ENCODE measurements around the gene ATP8A2.
"Not testable (repeated sequence)": the region's sequence is repeated elsewhere in the genome, so short reads cannot be mapped to it uniquely, and the experiment has no call there.

Gene ATP8A2

DNA sequence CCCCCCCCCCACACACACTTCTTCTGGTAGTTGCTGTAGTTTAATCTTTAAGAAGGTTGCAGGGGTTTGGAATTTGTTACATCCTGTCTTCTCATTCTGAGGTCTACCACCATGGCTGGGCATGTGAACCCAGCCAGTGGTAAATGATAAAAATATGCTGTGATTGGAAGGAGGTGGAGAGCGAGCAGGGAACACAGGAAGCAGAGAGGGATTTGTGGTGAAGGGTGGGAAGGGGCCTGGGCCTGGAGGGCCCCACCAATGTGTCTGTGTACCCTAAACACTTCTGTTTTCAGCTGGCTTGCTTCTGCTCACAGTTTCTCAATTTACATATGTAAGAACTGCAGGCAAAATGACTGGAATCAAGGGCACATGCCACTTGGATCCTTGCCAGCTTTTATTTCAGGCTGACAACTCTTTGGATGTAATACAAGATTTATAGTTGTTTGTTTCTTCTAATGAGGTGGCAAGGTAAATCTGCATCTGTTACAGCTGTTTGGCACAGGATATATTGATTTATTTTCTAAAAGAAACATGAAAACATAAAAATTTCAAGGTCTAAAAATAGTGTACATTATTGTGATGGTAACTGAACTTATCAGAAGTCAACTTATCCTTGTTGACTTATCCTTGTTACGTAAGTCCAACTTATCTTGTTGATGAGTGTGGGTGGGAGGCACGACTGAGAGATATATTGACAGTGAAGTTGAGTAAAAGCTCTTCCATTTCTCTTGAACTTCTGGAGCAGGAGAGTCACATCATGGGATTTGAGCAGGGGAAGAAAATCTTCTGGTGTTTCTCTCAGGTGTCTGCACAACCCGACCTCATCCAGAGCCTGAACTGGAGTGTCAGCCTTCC, 366.8 kb downstream of the ATP8A2 start:
- DNase-seq = no peak

DNA sequence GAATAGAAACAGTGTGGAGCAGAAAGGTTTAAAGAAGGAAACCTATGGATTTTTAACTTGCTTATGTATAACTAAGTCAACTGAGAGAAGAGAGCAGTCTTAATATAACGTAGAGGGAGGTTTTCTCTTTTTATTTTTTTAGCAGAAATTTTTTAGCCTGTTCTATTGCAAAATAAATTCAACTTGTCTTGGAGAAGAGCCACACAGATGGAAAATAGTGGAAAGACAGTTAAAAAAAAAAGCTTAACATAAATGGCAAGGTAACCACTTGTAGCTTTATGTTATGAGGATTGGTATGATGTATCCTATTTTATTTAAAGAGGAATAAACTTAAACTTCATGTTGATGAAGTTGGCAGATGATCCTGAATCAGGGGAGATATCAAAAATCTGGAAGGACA, 367.6 kb downstream of the ATP8A2 start:
- DNase-seq = no peak

DNA sequence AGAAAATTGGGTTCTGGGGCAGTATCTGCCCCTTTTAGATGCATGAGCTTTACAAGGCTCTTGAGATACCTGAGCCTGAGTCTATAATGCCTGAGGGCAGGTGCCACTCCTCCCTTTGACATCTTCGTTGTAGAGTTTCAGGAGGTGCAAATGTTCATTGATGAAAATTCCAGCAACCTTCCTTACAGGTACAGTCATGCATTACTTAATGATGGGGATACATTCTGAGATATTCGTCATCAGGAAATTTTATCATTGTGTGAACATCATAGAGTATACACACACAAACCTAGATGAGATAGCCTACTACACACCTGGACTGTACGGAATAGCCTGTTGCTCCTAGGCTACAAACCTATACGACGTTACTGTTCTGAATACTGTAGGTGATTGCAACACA, 370.0 kb downstream of the ATP8A2 start:
- DNase-seq = no peak

DNA sequence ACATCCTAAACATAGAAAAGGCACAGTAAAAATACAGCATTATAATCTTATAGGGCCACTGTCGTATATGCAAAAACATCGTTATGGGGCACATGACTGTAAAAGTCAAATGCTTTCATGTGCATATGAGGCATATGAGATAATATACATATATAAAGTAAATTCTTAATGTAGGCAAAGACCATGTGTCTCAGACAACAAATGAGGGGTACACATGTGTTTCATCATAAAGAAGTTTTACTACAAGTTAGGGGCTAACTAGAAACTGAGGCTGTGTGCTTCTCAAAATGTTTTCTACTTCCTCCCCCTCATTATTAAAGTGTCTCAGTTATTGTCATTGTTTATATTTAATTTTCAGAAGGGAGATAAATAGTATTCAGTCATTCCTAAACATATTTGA, 370.4 kb downstream of the ATP8A2 start:
- no peak for DNase-seq

DNA sequence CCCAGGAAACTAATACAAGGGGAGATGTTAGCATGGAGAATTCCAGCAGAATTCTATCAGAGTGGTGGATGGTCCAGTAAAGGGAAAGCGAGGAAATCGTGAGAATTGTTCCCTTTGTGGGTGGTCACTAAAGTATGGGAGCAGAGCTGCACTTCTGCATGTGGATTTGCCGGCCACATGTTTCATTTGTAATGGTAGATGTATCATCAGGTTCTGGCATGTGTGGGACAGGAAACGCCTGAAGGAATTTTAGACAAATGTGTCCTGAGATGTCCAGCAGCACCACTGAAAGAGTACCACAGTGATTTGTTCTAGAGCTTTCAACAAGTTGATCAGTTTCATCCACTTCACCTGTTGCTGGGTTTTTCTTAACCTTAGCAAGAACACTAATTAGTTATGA, 371.6 kb downstream of the ATP8A2 start:
- no peak for DNase-seq

DNA sequence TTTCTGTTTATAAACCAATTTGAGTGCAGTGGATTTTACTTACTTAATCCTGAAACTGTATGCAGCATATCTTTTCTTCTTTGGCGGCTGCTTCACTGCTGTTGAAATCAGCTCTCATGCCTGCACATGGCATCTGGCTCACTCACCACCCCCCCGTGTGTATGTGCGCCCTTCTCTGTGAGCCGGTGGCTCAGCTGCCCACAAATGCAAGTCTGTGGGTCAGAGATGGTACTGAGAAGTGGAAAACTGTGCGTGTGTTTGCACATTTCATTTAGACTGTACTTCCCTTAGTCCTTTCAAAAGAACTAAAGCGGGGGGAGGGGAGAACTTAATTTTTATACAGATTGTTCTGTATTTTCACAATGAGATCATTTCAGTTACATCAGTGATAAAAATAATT, 372.4 kb downstream of the ATP8A2 start:
- DNase-seq = no peak

DNA sequence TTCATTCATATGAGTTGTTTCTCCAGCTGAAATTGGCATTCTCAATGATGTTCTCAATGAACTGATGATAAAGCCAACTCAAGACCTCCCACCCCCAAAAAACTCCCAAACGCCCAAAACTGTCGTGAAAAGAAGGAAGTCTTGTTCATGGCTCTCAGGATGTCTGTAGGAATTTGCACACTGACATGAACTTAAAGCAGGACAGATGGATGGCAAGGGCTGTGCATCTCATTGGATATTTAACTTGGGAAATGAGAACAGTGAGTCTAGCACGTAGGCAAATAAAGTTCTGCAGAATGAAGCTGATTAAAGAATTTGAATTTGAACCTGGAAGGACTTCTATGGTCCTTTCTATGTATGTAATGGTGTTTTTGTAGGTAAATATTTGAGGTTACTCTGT, 374.4 kb downstream of the ATP8A2 start:
- DNase-seq = no peak

DNA sequence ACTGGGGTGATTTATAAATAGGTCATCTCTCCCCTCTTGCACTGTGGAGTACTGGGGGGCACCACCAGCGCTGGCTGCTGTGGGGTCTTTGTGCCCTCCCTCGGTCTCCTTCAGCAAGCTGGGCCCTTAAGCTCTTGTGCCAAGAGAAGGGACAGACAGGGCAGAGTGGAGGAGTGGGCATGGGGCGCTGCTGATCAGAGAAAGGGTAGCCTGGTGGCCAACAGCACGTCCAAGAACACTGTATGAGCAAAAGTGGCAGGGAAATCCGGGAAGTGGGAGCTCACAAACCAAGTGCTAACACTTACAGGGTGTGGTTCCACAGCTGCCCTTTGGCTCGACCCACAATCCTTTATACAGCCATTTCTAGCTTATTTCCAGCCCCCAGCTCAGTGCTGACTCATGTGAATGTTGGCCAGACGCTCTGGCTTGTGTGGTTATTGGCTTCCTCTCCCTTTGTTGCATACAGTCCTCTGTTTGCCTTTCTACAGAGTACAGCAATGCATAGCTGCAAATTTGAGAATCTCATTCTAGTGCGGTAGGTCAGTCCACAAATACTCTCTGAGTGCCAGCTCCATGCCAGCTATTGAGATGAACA, 381.3 kb downstream of the ATP8A2 start:
- no peak for DNase-seq

DNA sequence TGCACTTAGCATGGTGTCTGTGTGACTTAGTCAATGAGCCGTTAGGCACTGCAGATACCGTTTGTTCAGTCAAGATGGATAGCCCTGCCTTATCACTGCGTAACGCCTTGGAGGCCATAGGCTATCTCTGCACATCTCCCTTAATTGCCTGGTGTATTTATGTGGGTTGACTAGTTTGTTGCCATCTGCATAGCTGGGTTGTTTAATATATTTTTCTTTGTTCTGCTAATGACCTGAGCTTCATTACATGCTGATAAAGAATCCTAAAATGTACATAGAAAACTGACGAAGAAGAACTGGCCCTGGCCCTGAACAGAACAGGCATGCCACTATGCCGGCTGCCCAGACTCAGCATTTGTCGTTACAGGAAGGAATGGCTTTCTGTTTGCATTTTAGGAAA, 382.2 kb downstream of the ATP8A2 start:
- no peak for DNase-seq

DNA sequence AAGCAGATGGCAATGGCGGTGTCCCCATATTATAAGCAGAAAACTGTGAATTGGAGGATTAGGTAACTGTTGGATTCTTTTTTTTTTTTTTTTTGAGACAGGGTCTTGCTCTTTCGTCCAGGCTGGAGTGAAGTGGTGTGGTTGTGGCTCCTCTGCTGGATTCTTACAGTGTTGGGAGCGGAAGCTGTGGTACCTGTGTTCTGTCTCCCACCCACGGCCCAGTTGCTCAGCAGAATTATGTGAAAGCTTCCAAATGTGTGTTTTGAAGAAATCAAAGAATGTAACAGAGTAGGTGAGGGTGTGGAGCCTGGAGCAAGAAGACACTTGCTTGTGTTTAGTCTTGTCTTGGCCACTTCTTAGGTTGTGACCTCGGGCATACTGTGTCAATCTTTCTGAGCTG, 384.5 kb downstream of the ATP8A2 start:
- DNase-seq = no peak

DNA sequence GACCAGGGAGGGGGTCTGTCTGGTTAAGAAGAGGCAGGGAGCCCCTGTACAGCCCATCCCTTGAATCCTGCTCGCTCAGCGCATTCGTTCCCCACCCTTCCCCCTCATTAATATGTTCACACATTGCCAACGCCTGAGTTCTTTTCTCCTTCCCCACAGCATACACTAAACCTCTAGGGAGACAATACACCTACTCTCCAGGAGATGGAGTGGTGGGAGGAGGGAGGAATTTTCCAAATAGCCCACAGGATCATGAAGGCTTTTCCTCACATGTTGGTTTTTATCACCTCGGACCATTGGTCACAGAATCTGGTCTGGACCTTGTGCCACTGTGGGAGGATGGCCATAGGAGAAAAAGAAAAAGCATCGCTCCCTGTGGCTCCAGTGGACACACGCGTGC, 385.1 kb downstream of the ATP8A2 start:
- DNase-seq = no peak

DNA sequence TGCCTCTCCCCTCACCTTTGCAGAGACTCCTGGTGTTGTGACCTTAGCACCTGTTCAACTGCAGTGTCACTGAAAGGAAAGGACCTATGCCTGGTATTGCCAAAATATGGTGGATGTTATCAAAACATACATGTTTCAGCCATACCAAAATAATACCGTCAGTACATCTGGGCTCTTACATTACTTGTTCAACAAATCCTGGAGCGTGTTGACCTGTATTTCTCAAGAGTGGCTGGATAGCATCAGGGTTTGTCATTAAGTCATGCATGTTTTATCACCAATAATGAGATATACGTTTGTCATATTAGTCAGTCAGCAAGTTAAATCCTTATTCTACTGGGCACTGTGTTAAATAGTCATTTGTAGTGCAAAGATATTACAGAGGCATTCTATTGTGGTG, 389.3 kb downstream of the ATP8A2 start:
- DNase-seq = no peak

DNA sequence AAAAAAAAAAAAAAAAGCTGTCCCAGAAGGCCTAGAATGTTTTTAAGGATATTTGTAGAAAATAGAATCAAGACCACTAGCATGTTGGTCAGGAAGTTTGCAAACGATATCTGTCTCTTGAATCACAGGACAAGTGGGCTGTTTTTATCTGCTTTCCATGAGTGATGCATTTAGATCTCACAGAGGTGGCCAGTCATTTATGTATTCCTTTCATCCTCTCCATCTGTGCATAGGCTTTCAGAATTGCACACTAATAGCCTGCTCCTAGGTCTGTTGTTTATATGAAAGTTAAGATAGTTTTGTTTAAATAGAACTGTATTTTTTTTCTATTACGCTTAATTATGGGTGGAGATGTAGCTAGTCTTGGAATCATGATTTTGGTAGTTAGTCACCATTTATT, 390.5 kb downstream of the ATP8A2 start:
- no peak for DNase-seq

DNA sequence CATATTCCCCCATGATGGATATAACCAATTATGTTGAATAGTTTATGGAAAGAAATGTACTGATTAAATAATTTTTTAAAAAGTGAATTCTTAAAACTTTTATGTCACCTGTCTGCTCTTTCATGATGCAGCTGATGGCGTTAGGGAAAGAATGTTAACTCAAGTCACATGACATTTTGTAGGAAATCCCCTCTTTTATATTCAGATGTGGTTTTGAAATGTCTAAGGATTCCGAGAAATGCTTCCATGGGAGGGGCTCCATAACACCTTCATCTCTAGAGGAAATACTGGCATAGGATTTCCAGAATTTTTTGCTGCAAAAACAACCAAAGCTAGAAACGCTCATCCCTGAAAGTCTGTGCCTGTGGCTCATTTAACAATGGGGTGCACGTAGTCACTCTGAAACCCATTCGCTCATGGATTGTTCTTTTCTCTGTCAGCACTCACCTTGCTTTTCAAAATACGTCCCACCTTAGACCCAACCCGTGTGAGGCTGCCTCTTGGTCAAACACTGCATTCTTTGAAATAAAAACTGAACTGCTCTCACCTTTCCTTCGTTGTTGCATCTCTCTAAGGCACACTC, 391.1 kb downstream of the ATP8A2 start:
- peak; percentile 7 for DNase-seq

DNA sequence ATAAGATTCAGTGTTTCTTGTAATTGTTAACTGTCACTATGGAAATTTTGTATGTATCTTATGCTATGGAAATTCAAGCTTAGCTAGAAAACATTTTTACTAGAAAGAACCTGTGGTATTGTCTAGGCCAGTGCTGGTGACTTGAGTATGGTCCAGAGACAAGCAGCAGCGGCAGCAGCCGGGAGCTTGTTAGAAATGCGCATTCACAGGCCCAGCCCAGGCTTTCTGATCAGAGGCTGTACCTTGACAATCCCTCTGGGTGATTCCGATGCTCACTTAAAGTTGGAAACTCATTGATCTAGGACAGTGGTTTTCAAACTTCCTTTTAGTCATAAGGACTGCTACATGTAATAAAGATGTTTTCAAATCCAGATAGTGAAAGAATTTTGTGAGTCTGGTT, 392.6 kb downstream of the ATP8A2 start:
- DNase-seq = no peak

DNA sequence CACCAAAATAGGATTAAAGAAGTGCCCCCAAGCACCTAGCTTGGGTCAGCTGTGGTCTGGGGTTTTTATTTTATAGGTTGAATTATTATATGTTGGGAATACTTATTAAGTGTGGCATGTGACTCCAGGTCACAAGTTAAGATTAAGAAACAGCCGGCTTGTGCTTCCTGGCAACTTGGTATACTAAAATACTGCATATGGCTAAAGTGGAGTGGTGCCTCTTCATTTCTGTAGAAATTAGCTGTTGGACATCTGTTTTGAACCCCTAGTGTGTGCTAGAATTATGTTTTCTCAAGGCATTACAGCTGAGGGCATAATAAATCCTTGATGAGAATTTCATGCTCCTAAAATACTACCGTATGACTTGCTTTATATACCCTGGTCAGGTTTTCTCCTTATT, 393.5 kb downstream of the ATP8A2 start:
- DNase-seq = no peak

DNA sequence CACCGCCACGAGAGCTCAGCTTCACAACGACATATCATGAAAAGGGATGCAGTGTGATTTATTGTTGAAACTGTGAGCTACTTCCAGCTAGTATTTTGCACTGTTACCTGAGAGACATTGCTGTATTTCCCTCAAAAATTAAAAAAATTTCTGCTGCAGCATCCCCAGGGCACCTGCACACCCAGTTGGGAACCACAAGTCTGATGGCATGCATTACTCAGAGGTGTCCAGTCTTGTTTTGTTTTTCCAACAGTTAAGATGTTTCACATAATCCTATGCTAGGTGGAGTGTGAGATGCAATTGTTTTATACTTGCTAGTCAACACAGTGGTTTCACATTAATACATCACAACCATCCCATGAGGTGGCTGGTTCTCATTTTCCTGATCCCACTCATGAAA, 394.8 kb downstream of the ATP8A2 start:
- no peak for DNase-seq

DNA sequence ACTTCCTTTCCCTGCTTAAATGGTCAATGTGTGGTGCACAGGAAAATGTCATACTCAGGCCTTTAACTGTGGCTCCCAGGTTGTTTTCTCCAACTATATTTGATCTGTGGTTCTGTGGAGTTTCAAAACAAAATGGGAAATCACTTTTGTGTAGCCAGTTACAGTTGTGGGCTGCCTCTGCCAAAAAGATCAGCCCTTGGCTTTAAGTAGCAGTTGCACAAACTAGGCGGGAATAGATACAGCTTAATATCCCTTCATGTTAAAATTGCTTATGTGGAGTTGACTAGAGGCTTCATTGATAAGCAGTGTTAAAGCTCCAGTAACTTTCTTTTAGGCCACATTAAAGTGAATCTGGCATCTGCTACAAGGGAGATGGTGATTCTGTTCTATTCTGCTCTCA, 395.2 kb downstream of the ATP8A2 start:
- no peak for DNase-seq

DNA sequence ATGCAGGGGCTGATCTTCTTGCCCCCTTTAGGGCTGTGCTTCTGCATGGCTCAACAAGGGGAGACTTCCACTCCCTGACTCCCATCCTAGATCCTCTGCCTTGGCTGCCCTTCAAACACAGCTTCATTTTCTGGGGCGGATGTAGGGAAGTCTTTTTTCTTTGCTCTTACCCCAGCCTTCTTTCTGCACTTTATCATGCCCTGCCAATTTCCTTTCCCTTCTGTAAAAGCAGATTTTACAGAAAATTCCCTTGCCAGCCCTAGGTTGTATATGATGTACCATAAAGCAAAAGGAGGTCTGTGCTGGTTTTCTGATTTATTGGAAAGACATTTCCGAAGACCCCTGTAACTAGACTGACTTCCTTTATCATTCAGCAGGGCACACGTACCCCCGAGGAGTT, 396.6 kb downstream of the ATP8A2 start:
- DNase-seq = no peak

DNA sequence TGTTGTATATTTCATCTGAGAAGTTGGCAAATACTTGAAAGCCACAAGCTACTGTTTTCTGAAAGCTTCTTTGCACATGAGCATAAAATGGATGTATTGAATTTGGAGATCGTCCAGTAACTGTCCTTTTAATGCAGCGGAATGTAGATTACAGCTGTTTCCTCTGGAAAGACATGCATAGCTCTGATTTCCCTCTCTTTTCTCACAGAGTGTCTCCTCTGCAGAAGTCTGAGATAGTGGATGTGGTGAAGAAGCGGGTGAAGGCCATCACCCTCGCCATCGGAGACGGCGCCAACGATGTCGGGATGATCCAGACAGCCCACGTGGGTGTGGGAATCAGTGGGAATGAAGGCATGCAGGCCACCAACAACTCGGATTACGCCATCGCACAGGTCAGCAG, 397.1 kb downstream of the ATP8A2 start:
- DNase-seq = no peak

DNA sequence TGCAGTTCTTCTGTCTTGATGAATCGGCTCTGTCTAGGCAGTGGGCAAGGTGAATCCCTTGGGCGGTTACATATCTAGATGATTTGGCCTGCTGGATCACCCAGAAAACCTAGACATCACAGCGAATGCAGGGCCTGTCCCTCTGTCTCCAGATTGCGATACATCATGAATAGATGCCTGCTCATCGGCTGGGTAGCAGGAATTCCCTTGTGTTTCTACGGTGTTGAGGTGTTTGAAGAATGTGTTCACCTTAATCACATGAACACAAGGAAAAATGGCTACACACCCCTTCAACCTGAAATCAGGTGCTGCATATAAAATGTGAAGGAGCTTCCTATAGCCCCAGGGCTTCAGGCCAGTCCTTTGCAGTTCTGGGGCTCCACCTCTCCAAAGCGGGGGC, 398.8 kb downstream of the ATP8A2 start:
- DNase-seq = no peak

DNA sequence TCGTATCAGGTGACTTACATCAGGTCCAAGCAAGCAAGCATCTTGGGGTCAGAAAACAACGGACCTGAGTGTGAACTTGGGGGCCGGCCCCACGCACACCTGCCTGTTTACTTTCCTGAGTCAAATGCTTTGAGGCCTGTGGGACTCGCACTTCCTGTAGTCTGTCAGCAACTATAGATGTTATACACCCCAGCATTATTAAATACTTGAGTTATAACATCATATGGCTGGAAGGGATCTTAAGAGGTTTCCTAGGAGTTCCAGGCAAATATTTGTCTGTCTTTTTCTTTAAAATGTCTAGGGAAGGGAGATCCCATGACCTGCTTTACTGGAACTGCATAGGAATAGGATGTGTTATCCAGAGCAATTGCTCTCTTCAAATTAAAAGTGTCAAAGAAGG, 399.4 kb downstream of the ATP8A2 start:
- DNase-seq = no peak

DNA sequence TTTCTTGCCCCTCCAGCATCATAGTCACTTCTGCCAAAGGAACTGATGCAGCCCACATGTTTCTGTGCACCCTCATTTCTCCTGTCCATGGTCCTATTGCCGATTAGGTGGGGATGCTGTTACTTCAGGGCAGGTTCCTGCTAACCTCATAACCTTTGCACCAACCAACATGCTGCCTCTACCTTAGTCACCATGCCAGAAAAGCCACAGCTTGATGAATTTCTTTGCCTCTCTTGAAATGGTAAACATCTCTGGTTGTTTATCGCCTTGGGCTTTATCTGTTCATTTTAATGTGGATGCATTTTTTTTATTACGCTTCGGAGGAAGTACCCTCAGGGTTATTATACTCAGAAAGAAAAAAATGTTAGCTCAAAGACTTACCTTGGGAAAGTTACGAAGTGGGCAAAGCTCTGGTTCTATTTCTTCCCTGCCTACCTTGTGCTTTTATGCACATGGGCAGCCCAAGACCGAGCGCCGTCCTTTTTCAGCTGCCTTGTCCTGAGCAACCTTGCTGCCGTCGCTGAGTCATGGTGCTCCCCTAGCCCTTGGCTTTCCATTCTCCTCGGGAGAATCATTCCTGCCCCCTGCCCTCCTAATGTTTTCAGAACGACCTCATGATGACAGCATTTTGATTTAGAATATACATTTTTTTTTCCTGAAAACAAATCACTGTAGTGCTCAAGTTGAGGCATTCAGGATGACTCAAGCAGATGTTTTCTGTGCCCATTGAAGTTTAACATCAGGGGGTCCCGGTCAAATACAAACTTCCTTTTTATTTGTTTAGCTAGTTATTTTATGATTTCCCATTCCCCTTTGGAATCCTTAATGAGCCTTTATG, 400.1 kb downstream of the ATP8A2 start:
- DNase-seq = no peak

DNA sequence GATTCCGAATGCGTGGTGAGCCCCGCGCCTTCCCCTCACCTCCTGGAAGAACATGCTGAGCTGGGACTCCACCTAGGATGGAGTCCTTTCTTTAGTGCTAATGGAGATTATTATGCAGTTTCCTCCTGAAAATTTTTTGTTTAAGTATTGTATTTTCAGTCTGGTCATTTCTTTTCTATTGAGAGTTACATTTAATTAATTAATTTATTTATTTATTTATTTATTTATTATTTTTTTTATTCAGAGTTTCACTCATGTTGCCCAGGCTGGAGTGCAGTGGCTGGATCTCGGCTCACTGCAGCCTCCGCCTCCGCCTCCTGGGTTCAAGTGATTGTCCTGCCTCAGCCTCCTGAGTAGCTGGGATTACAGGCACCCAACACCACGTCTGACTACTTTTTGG, 400.8 kb downstream of the ATP8A2 start:
- not testable (repeated sequence) for DNase-seq

Measured in CD4-positive, alpha-beta T cell treated with Interleukin-4 for 4 hours (primary cell).